ENCODE results near the gene LOXL4.

The LOXL4 gene

DNA sequence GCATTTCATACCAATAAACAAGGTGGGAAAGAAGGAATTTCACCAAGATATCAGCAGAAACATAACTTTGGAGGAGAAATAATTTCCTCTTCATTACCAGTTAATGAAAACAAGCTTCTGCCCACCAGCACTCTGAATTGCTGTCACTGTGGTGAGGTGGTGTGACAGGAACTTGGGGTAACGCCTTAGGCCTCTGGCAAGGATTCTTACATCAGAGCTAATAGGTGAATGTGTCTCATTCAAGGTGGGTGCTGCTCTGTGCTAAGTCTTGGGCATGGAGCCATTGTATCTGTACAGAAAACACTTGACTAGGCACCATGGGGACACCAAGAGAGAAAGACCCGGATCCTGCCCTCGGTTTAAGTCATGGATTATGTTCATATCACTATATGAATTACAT lies 8.3 kb upstream of the LOXL4 start:
- no peak overlapping the region for H3K4me3 ChIP-seq (ENCODE audit: low read depth, low read length)

DNA sequence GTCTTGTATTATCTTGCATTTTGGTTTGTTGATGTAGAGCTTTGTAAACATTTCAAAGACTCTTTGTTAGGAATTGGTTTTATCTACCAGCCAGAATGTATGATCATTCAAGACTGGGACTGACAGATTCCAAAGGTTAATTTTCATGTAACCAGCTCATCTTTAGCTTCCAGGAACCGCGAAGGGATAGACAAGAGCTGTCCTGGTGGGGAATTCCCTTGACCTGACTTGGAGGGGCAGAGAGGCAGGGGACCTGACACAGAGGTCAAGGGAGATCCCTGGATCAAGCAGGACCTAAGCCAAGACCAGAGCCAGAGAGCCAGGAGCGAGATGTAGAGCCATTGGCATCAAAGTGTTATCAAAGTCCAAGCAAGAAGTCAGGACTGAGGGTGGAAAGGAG lies 6.6 kb upstream of the LOXL4 start:
- TF ChIP-seq POLR2A (IDR thresholded peaks at IDR 0.05; ENCODE audit: extremely low read depth, insufficient read length) (no peak), MYC (IDR thresholded peaks at IDR 0.05; ENCODE audit: low read depth, low read length) (no peak)
- TF ChIP-seq, protein P1, sequence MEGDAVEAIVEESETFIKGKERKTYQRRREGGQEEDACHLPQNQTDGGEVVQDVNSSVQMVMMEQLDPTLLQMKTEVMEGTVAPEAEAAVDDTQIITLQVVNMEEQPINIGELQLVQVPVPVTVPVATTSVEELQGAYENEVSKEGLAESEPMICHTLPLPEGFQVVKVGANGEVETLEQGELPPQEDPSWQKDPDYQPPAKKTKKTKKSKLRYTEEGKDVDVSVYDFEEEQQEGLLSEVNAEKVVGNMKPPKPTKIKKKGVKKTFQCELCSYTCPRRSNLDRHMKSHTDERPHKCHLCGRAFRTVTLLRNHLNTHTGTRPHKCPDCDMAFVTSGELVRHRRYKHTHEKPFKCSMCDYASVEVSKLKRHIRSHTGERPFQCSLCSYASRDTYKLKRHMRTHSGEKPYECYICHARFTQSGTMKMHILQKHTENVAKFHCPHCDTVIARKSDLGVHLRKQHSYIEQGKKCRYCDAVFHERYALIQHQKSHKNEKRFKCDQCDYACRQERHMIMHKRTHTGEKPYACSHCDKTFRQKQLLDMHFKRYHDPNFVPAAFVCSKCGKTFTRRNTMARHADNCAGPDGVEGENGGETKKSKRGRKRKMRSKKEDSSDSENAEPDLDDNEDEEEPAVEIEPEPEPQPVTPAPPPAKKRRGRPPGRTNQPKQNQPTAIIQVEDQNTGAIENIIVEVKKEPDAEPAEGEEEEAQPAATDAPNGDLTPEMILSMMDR (IDR thresholded peaks at IDR 0.05; ENCODE audit: low read depth, low read length): no peak
- TF ChIP-seq, protein P2, sequence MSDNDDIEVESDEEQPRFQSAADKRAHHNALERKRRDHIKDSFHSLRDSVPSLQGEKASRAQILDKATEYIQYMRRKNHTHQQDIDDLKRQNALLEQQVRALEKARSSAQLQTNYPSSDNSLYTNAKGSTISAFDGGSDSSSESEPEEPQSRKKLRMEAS (IDR thresholded peaks at IDR 0.05; ENCODE audit: low read depth, low read length): no peak
- H3K4me3 ChIP-seq (ENCODE audit: low read depth, low read length): no peak overlapping the region
- no peak for DNase-seq (ENCODE audit: low read depth)

More for the DNA sequence above, 8.3 kb upstream of the LOXL4 start:
- TF ChIP-seq POLR2A (IDR thresholded peaks at IDR 0.05; ENCODE audit: extremely low read depth, insufficient read length) (no peak), MYC (IDR thresholded peaks at IDR 0.05; ENCODE audit: low read depth, low read length) (no peak)
- TF ChIP-seq, protein P2 (IDR thresholded peaks at IDR 0.05; ENCODE audit: low read depth, low read length): no peak
- TF ChIP-seq, protein P1 (IDR thresholded peaks at IDR 0.05; ENCODE audit: low read depth, low read length): no peak
- no peak for DNase-seq (ENCODE audit: low read depth)

DNA sequence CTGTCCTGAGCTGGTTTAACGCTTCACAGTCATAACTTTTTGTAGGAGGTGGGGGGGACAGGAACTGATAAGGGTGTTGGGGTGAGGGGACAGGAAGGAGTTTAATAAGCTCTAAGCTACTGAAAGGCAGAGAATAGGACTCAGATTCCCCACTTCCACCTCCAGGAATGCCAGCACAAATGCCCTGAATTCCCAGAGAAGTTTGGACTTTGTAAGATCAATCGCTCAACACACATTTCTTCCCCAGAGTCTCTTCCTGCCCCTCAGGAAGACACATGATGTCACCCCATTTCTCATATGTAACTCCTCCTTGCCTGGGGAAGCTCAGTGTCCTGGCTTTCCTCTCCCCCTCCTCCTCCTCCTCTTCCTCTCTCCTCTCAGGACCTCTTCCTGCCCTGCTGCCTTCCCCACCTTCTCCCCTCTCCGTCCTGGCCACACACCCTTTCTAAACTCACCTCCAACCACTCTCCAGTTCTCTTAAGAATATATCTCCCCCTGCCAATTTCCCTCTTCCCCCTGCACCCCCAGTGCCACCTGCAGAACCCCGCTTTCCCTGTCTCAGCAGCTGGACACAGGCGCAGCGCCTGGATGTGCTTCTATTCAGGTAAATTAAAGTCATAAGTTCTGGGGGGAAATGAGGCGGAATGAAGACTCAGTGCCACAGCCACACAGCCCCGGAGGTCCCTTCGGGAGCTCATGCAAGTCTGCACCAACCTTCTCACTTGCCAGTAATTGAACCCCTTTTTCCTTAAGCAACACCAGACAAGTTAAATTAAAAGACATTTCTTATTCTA lies 5.3 kb upstream of the LOXL4 start:
- TF ChIP-seq, protein P1 (IDR thresholded peaks at IDR 0.05; ENCODE audit: low read depth, low read length): no peak
- no peak for TF ChIP-seq POLR2A (IDR thresholded peaks at IDR 0.05; ENCODE audit: extremely low read depth, insufficient read length)
- no peak overlapping the region for H3K4me3 ChIP-seq (ENCODE audit: low read depth, low read length)
- no peak for DNase-seq (ENCODE audit: low read depth)

DNA sequence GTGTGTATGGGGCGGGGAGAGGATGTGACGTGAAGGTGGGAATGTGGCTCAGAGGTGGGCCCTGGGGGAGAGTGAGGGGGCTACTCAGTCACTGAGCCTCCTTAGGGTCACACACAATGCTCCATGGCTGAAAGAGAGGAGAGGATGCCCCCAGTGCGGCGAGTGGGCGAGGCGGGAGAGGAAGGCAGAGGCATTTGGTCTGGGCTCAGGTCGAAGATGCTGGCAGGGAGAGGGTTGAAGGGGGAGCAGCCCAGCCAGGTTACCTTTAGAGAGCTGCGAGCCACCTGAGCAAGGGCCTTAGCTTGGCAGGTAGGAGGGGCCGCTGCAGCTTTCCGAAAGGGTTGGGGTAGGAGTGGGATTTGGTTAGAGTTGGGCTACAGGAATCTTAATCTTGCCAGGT lies 4.7 kb upstream of the LOXL4 start:
- DNase-seq (ENCODE audit: low read depth): no peak
- no peak overlapping the region for H3K4me3 ChIP-seq (ENCODE audit: low read depth, low read length)
- TF ChIP-seq, protein P1 (IDR thresholded peaks at IDR 0.05; ENCODE audit: low read depth, low read length): no peak
- TF ChIP-seq, protein P2 (IDR thresholded peaks at IDR 0.05; ENCODE audit: low read depth, low read length): no peak
- TF ChIP-seq MYC (IDR thresholded peaks at IDR 0.05; ENCODE audit: low read depth, low read length) (no peak), POLR2A (IDR thresholded peaks at IDR 0.05; ENCODE audit: extremely low read depth, insufficient read length) (no peak)

DNA sequence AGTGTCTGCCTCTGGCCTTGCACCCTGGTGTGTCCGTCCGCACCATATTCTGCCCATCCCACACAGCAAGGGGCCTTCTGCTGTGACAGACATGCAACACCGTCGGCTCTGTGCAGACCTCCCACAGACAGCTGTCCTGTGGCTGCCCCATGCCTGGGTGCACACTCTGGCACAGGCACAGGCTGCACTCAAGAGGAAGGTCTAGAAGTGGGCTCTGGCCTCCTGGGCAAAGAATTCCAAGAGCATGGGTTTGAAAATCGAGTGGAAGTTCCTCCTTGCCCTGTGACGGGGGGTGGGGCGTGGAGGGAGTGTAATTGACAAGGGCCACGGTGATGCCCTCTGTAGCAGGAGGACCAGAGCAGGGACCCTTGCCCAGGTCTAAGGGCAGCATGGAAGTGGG lies 4.3 kb upstream of the LOXL4 start:
- H3K4me3 ChIP-seq (ENCODE audit: low read depth, low read length): no peak overlapping the region
- DNase-seq (ENCODE audit: low read depth): no peak
- TF ChIP-seq, protein P1 (IDR thresholded peaks at IDR 0.05; ENCODE audit: low read depth, low read length): no peak
- TF ChIP-seq MYC (IDR thresholded peaks at IDR 0.05; ENCODE audit: low read depth, low read length) (no peak), POLR2A (IDR thresholded peaks at IDR 0.05; ENCODE audit: extremely low read depth, insufficient read length) (no peak)
- TF ChIP-seq, protein P2 (IDR thresholded peaks at IDR 0.05; ENCODE audit: low read depth, low read length): no peak

All from NB4 (cell line).